Smooth muscle cell (in vitro differentiated cells): ENCODE data around the gene HJV. TPM values are rescaled to one million over a fixed set of nuclear protein-coding genes. Genes with fewer than 3 reads are reported as not detected.

Experiments
- DNase-seq: peaks from one replicate; lab custom pipeline; 2025; ENCODE audit not compliant: unreplicated experiment; lab: John Stamatoyannopoulos, UW
- H2AFZ ChIP-seq: fragments of 200-600 bp; sonication (generic); 2 replicates; pipeline ENCODE4 v1.6.0; 2016; ENCODE audit warnings: antibody characterized with exemption, low read depth, mild to moderate bottlenecking
- H3F3A ChIP-seq: fragments of 200-600 bp; sonication (generic); 2 replicates; pipeline ENCODE4 v1.6.0; 2017; ENCODE audit warnings: antibody characterized with exemption, low read depth
- H3K27ac ChIP-seq: fragments of 200-600 bp; sonication (generic); 2 replicates; pipeline ENCODE4 v1.5.1; 2016; ENCODE audit warnings: low read depth, mild to moderate bottlenecking
- H3K27me3 ChIP-seq: fragments of 200-600 bp; sonication (generic); 2 replicates; pipeline ENCODE4 v1.6.1; 2016; ENCODE audit warnings: low read depth, mild to moderate bottlenecking
- H3K36me3 ChIP-seq: fragments of 200-600 bp; sonication (generic); 2 replicates; pipeline ENCODE4 v1.5.1; 2016; ENCODE audit warnings: low read depth
- H3K4me1 ChIP-seq: fragments of 200-600 bp; sonication (generic); 2 replicates; pipeline ENCODE4 v1.5.1; 2016; ENCODE audit warnings: low read depth
- H3K4me2 ChIP-seq: fragments of 200-600 bp; sonication (generic); 2 replicates; pipeline ENCODE4 v1.6.0; 2016; ENCODE audit warnings: mild to moderate bottlenecking
- H3K4me3 ChIP-seq: fragments of 200-600 bp; sonication (generic); 2 replicates; pipeline ENCODE4 v1.5.1; 2016; ENCODE audit warnings: mild to moderate bottlenecking
- H3K79me2 ChIP-seq: fragments of 200-600 bp; sonication (generic); 2 replicates; pipeline ENCODE4 v1.6.0; 2016; ENCODE audit warnings: low read depth, mild to moderate bottlenecking
- H3K9ac ChIP-seq: fragments of 200-600 bp; sonication (generic); 2 replicates; pipeline ENCODE4 v1.6.0; 2016; ENCODE audit warnings: low read depth
- H3K9me3 ChIP-seq: fragments of 200-600 bp; sonication (generic); replicated peaks from 2 replicates; pipeline ENCODE4 v1.5.1; 2016; ENCODE audit warnings: low read depth
- H4K20me1 ChIP-seq: fragments of 200-600 bp; sonication (generic); 2 replicates; pipeline ENCODE4 v1.6.0; 2016; ENCODE audit warnings: low read depth
- WGBS: methylation state at CpG from one replicate; pipeline ENCODE4 v1.1.7; 2016; ENCODE audit warnings: low lambda C conversion rate; 5-methylcytosine and 5-hydroxymethylcytosine counted together
- polyA plus RNA-seq: library from polyadenylated mRNA; unstranded; fragments of >200 nt; fragmentation: Nextera tagmentation; extraction: Ambion mirVana; gene quantifications from 2 replicates; pipeline ENCODE4 v1.2.1, GENCODE V29; 2016
- total RNA-seq: library from RNA; depleted of rRNA; stranded (reverse); fragments of >200 nt; gene quantifications from 2 replicates; pipeline ENCODE4 v1.2.3, GENCODE V29; 2014
- TF ChIP-seq, protein P1 (sequence below): fragments of 200-600 bp; sonication (generic); IDR thresholded peaks from 2 replicates; pipeline ENCODE4 v1.5.1; 2017; ENCODE audit warnings: borderline replicate concordance, mild to moderate bottlenecking, antibody characterized with exemption; ENCODE audit not compliant: insufficient read depth, poor library complexity, severe bottlenecking

HJV gene
- total and polyA plus RNA-seq, 2 experiments from 2014 or later = not detected

GRCh38 chr1:146001709-146002108 lies 19.8 kb downstream of the HJV start:
- Histone ChIP-seq H3K79me2 (no peaks in the 10 kb centered on the region), H2AFZ (no peak overlapping the region), H3K27ac (no peak overlapping the region), H3K4me1 (peaks cover 11% of the 10 kb centered on the region), H4K20me1 (no peaks in the 10 kb centered on the region), H3K4me2 (no peak overlapping the region), H3K36me3 (no peaks in the 10 kb centered on the region), H3F3A (peaks cover 6% of the 10 kb centered on the region), H3K9me3 (no peaks in the 10 kb centered on the region), H3K9ac (no peak overlapping the region), H3K27me3 (no peaks in the 10 kb centered on the region), H3K4me3 (no peak overlapping the region)
- 73% methylated on average over 2 of the region's 2 CpGs for WGBS
- TF ChIP-seq, protein P1, sequence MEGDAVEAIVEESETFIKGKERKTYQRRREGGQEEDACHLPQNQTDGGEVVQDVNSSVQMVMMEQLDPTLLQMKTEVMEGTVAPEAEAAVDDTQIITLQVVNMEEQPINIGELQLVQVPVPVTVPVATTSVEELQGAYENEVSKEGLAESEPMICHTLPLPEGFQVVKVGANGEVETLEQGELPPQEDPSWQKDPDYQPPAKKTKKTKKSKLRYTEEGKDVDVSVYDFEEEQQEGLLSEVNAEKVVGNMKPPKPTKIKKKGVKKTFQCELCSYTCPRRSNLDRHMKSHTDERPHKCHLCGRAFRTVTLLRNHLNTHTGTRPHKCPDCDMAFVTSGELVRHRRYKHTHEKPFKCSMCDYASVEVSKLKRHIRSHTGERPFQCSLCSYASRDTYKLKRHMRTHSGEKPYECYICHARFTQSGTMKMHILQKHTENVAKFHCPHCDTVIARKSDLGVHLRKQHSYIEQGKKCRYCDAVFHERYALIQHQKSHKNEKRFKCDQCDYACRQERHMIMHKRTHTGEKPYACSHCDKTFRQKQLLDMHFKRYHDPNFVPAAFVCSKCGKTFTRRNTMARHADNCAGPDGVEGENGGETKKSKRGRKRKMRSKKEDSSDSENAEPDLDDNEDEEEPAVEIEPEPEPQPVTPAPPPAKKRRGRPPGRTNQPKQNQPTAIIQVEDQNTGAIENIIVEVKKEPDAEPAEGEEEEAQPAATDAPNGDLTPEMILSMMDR = no peak
- DNase-seq = no peak

- Histone ChIP-seq H4K20me1 (peaks cover 19% of the 10 kb centered on the region), H3K4me2 (no peak overlapping the region), H3K4me3 (no peak overlapping the region), H3K9me3 (no peaks in the 10 kb centered on the region), H3K9ac (no peak overlapping the region), H3K36me3 (no peaks in the 10 kb centered on the region), H2AFZ (peak overlapping the region; percentile 16), H3K4me1 (peaks cover 14% of the 10 kb centered on the region), H3F3A (peaks cover 10% of the 10 kb centered on the region), H3K79me2 (peaks cover 19% of the 10 kb centered on the region), H3K27ac (no peak overlapping the region), H3K27me3 (no peaks in the 10 kb centered on the region)
- TF ChIP-seq, protein P1 = no peak
- DNase-seq = no peak
- WGBS = 78% methylated on average over 5 of the region's 5 CpGs
Observed at GRCh38 chr1:145999321-146000024, 22.1 kb downstream of the HJV start.

DNA sequence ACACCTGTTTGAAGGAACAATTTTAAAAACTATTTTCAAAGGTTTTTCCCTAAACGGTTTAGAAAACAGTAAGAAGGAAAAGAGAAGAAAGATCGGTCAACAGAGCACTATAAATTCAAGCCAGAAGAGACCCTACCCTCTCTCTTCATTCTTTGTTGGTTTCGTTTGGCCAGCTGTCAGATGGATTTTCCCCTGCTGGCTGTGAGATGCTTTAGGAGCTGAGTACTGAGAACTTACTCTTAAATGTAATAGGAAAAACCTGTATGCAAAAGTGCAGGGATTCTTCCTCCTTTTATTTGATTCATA lies 23.9 kb downstream of the HJV start:
- H3K79me2 ChIP-seq = peaks cover 36% of the 10 kb centered on the region
- H4K20me1 ChIP-seq = peaks cover 37% of the 10 kb centered on the region
- peak overlapping the region; percentile 59 for H3K27ac ChIP-seq
- H3K27me3 ChIP-seq = no peaks in the 10 kb centered on the region
- TF ChIP-seq, protein P1 = no peak
- peaks cover 28% of the 10 kb centered on the region for H3F3A ChIP-seq
- H3K9me3 ChIP-seq = no peaks in the 10 kb centered on the region
- H3K4me3 ChIP-seq = peak overlapping the region; percentile 82
- no peaks in the 10 kb centered on the region for H3K36me3 ChIP-seq
- H3K9ac ChIP-seq = no peak overlapping the region
- H3K4me2 ChIP-seq = peak overlapping the region; percentile 93
- no peak for DNase-seq
- 55% methylated on average over 3 of the region's 3 CpGs for WGBS
- H2AFZ ChIP-seq = peak overlapping the region; percentile 70
- peaks cover 30% of the 10 kb centered on the region for H3K4me1 ChIP-seq
